H9 (cell line): ENCODE data around the gene IGSF22. TPM values are rescaled to one million over a fixed set of nuclear protein-coding genes. Genes with fewer than 3 reads are reported as not detected.

ENCODE experiments used
- DNase-seq: peaks from one replicate; pipeline ENCODE4 v3.0.0-alpha.2; 2017
- H2AFZ ChIP-seq: one replicate; pipeline ENCODE4 v1.6.1; 2013; ENCODE audit warnings: mild to moderate bottlenecking, low read length, control low read depth, moderate library complexity
- H2AK5ac ChIP-seq: 2 replicates; pipeline ENCODE4 v1.6.1; 2013; ENCODE audit warnings: low read length, control low read depth, mixed read lengths; ENCODE audit not compliant: insufficient read length
- H2BK120ac ChIP-seq: one replicate; pipeline ENCODE4 v1.6.1; 2013; ENCODE audit warnings: low read depth, mild to moderate bottlenecking, low read length, control low read depth, inconsistent platforms; ENCODE audit not compliant: poor library complexity, severe bottlenecking
- H2BK12ac ChIP-seq: 2 replicates; pipeline ENCODE4 v1.6.1; 2013; ENCODE audit warnings: low read length, control low read depth, mixed read lengths, low read depth; ENCODE audit not compliant: insufficient read length
- H2BK15ac ChIP-seq: 2 replicates; pipeline ENCODE4 v1.6.1; 2013; ENCODE audit warnings: low read depth, low read length, control low read depth
- H2BK20ac ChIP-seq: one replicate; pipeline ENCODE4 v1.6.1; 2013; ENCODE audit warnings: low read depth, mild to moderate bottlenecking, low read length, control low read depth, inconsistent platforms; ENCODE audit not compliant: poor library complexity, severe bottlenecking
- H2BK5ac ChIP-seq: 2 replicates; pipeline ENCODE4 v1.6.1; 2013; ENCODE audit warnings: low read length, control low read depth, mixed read lengths; ENCODE audit not compliant: insufficient read length
- H3K14ac ChIP-seq: 2 replicates; pipeline ENCODE4 v1.6.1; 2013; ENCODE audit warnings: low read length, control low read depth; ENCODE audit not compliant: insufficient read depth
- H3K18ac ChIP-seq: 2 replicates; pipeline ENCODE4 v1.6.1; 2013; ENCODE audit warnings: low read depth, mild to moderate bottlenecking, mixed read lengths, low read length, control low read depth; ENCODE audit not compliant: insufficient read length
- H3K23ac ChIP-seq: 2 replicates; pipeline ENCODE4 v1.6.1; 2013; ENCODE audit warnings: low read length, control low read depth, mixed read lengths, low read depth; ENCODE audit not compliant: insufficient read length
- H3K23me2 ChIP-seq: 2 replicates; pipeline ENCODE4 v1.6.1; 2013; ENCODE audit warnings: low read depth, mild to moderate bottlenecking, mixed read lengths, low read length, control low read depth; ENCODE audit not compliant: insufficient read length, poor library complexity, severe bottlenecking
- H3K27ac ChIP-seq: 2 replicates; pipeline ENCODE4 v1.5.1; 2013; ENCODE audit warnings: low read length, control low read depth, mixed read lengths, low read depth; ENCODE audit not compliant: insufficient read length
- H3K27me3 ChIP-seq: 2 replicates; pipeline ENCODE4 v1.6.1; 2013; ENCODE audit warnings: low read length, control low read depth, inconsistent platforms; ENCODE audit not compliant: insufficient read depth
- H3K4ac ChIP-seq: 2 replicates; pipeline ENCODE4 v1.6.1; 2013; ENCODE audit warnings: low read depth, mild to moderate bottlenecking, control low read depth, inconsistent platforms, low read length, moderate library complexity
- H3K4me1 ChIP-seq: 2 replicates; pipeline ENCODE4 v1.6.1; 2013; ENCODE audit warnings: low read length, control low read depth, inconsistent platforms; ENCODE audit not compliant: insufficient read depth
- H3K4me2 ChIP-seq: 2 replicates; pipeline ENCODE4 v1.6.1; 2013; ENCODE audit warnings: low read length, control low read depth, mixed read lengths; ENCODE audit not compliant: insufficient read length, insufficient read depth
- H3K56ac ChIP-seq: 2 replicates; pipeline ENCODE4 v1.6.1; 2013; ENCODE audit warnings: low read depth, mild to moderate bottlenecking, mixed read lengths, low read length, control low read depth; ENCODE audit not compliant: insufficient read length
- H3K79me1 ChIP-seq: 2 replicates; pipeline ENCODE4 v1.6.1; 2013; ENCODE audit warnings: low read depth, mild to moderate bottlenecking, moderate library complexity, low read length, control low read depth, inconsistent platforms; ENCODE audit not compliant: insufficient read depth, poor library complexity, severe bottlenecking
- H3K79me2 ChIP-seq: 2 replicates; pipeline ENCODE4 v1.6.1; 2013; ENCODE audit warnings: low read length, control low read depth, inconsistent platforms; ENCODE audit not compliant: insufficient read depth
- H3K9ac ChIP-seq: 2 replicates; pipeline ENCODE4 v1.6.1; 2013; ENCODE audit warnings: low read length, control low read depth, mixed read lengths; ENCODE audit not compliant: insufficient read length; ENCODE audit errors: extremely low read depth
- H3K9me3 ChIP-seq: one replicate; pipeline ENCODE4 v1.6.1; 2013; ENCODE audit warnings: low read depth, low read length, inconsistent platforms; ENCODE audit not compliant: control insufficient read depth
- H3T11ph ChIP-seq: one replicate; pipeline ENCODE4 v1.6.1; 2013; ENCODE audit warnings: mild to moderate bottlenecking, low read length, control low read depth, inconsistent platforms
- H4K20me1 ChIP-seq: one replicate; pipeline ENCODE4 v1.6.1; 2013; ENCODE audit not compliant: control insufficient read depth, insufficient read length, insufficient read depth
- H4K5ac ChIP-seq: 2 replicates; pipeline ENCODE4 v1.6.1; 2013; ENCODE audit warnings: low read depth, mild to moderate bottlenecking, mixed read lengths, low read length, control low read depth; ENCODE audit not compliant: insufficient read length
- H4K8ac ChIP-seq: replicated peaks from 2 replicates; pipeline ENCODE4 v1.6.1; 2013; ENCODE audit warnings: low read length, control low read depth, mixed read lengths, low read depth; ENCODE audit not compliant: insufficient read length
- H4K91ac ChIP-seq: 2 replicates; pipeline ENCODE4 v1.6.1; 2013; ENCODE audit warnings: low read depth, mild to moderate bottlenecking, moderate library complexity, mixed read lengths, low read length, control low read depth; ENCODE audit not compliant: insufficient read length
- H3K27ac Mint-ChIP-seq, 3 experiments: 2 replicates in 2 of 3; 3 replicates in 1 of 3; pipeline ENCODE4 v1.8.0; 2020 to 2021; ENCODE audit warnings: mixed read lengths in 3 of 3, mild to moderate bottlenecking in 1 of 3, moderate library complexity in 1 of 3
- H3K27me3 Mint-ChIP-seq: 2 replicates; pipeline ENCODE4 v1.8.0; 2021; ENCODE audit warnings: low read depth, mild to moderate bottlenecking, moderate library complexity, mixed read lengths
- H3K36me3 Mint-ChIP-seq, 3 experiments: 2 replicates in 2 of 3; 3 replicates in 1 of 3; pipeline ENCODE4 v1.8.0; 2020 to 2021; ENCODE audit warnings: low read depth in 3 of 3, mixed read lengths in 3 of 3; ENCODE audit not compliant: insufficient read depth in 1 of 3
- H3K4me1 Mint-ChIP-seq, 2 experiments: 2 replicates each; pipeline ENCODE4 v1.8.0; 2020; ENCODE audit warnings: mixed read lengths in 2 of 2
- H3K4me3 Mint-ChIP-seq, 2 experiments: 2 replicates in 1 of 2; 3 replicates in 1 of 2; pipeline ENCODE4 v1.8.0; 2020 to 2021; ENCODE audit warnings: mild to moderate bottlenecking in 2 of 2, mixed read lengths in 2 of 2, moderate library complexity in 1 of 2
- H3K9me3 Mint-ChIP-seq, 2 experiments: 2 replicates in 1 of 2; 3 replicates in 1 of 2; pipeline ENCODE4 v1.8.0; 2020; ENCODE audit warnings: mild to moderate bottlenecking in 2 of 2, mixed read lengths in 2 of 2, moderate library complexity in 1 of 2
- WGBS: extraction: QIAGEN DNeasy Blood & Tissue Kit; methylation state at CpG from one replicate; pipeline ENCODE4 v1.1.7; 2013; ENCODE audit warnings: missing lambda C conversion rate, low lambda C conversion rate, mixed read lengths; ENCODE audit not compliant: insufficient read length; ENCODE audit errors: extremely low coverage; 5-methylcytosine and 5-hydroxymethylcytosine counted together
- total RNA-seq: library from RNA; stranded (reverse); gene quantifications from 2 replicates; pipeline ENCODE4 v1.2.1, GENCODE V29; 2021
- TF ChIP-seq, protein P1 (sequence below): fragments of 200-600 bp; sonication (generic); conservative IDR thresholded peaks from 3 replicates; pipeline ENCODE4 v1.8.0; 2021; ENCODE audit warnings: antibody characterized with exemption, mild to moderate bottlenecking

The IGSF22 gene
- total RNA-seq, 1 experiment from 2014 or later, result 0.35 TPM

DNA sequence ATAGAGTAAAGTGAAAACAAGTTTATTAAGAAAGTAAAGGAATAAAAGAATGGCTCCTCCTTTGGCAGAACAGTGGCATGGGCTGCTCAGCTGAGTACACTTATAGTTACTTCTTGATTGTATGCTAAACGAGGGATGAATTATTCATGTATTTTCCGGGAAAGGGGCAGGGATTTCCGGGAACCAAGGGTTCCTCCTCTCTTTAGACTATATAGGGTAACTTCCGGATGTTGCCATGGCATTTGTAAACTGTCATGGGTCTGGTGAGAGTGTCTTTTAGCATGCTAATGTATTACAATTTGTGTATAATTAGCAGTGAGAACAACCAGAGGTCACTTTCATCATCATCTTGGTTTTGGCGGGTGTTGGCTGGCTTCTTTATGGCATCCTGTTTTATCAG lies 68.3 kb downstream of the IGSF22 start:
- Histone ChIP-seq H2BK20ac (no peak overlapping the region), H3K4ac (no peak overlapping the region), H3K56ac (no peak overlapping the region), H2BK12ac (no peak overlapping the region), H2BK15ac (no peak overlapping the region), H2BK5ac (no peak overlapping the region), H3K27ac (no peak overlapping the region), H3K14ac (no peak overlapping the region), H4K8ac (no peak overlapping the region), H3K79me1 (no peaks in the 10 kb centered on the region), H2AK5ac (no peak overlapping the region), H3T11ph (no peak overlapping the region), H3K27me3 (no peaks in the 10 kb centered on the region), H2BK120ac (no peak overlapping the region), H3K9me3 (no peaks in the 10 kb centered on the region), H3K23me2 (no peaks in the 10 kb centered on the region), H4K91ac (no peak overlapping the region), H4K20me1 (no peaks in the 10 kb centered on the region), H4K5ac (no peak overlapping the region), H3K4me2 (no peak overlapping the region), H2AFZ (no peak overlapping the region), H3K4me1 (no peaks in the 10 kb centered on the region), H3K79me2 (no peaks in the 10 kb centered on the region), H3K9ac (no peak overlapping the region), H3K18ac (no peak overlapping the region), H3K23ac (no peak overlapping the region)
- no peak overlapping the region for H3K27ac Mint-ChIP-seq
- no peak overlapping the region for H3K4me3 Mint-ChIP-seq
- H3K9me3 Mint-ChIP-seq, result peaks cover 14 to 26% of the 10 kb centered on the region in 2 experiments
- peaks cover 27% of the 10 kb centered on the region for H3K27me3 Mint-ChIP-seq
- H3K4me1 Mint-ChIP-seq, result no peaks in the 10 kb centered on the region
- no peak for DNase-seq
- WGBS, result no CpG with 5 or more reads among the region's 5 CpGs
- TF ChIP-seq, protein P1, sequence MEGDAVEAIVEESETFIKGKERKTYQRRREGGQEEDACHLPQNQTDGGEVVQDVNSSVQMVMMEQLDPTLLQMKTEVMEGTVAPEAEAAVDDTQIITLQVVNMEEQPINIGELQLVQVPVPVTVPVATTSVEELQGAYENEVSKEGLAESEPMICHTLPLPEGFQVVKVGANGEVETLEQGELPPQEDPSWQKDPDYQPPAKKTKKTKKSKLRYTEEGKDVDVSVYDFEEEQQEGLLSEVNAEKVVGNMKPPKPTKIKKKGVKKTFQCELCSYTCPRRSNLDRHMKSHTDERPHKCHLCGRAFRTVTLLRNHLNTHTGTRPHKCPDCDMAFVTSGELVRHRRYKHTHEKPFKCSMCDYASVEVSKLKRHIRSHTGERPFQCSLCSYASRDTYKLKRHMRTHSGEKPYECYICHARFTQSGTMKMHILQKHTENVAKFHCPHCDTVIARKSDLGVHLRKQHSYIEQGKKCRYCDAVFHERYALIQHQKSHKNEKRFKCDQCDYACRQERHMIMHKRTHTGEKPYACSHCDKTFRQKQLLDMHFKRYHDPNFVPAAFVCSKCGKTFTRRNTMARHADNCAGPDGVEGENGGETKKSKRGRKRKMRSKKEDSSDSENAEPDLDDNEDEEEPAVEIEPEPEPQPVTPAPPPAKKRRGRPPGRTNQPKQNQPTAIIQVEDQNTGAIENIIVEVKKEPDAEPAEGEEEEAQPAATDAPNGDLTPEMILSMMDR, result no peak
- peaks cover 0 to 5% (median 0%) of the 10 kb centered on the region in 3 experiments; a peak in 4 of 7 replicates for H3K36me3 Mint-ChIP-seq

Other genes starting within 250 kb of the IGSF22 start
- 48.1 and 50.3 TPM in 2 replicates for gene TSG101, start 199.2 kb downstream of the IGSF22 start, total RNA-seq
- gene UEVLD, start 137.5 kb downstream of the IGSF22 start, total RNA-seq, result 7.8 and 7.9 TPM in 2 replicates
- 2.8 and 3.7 TPM in 2 replicates for gene MISFA, start 126.4 kb downstream of the IGSF22 start, total RNA-seq
- gene SPTY2D1, start 91.8 kb downstream of the IGSF22 start, total RNA-seq, result 15.9 and 16.8 TPM in 2 replicates
- gene TMEM86A, start 27.4 kb downstream of the IGSF22 start, total RNA-seq, result 2.3 and 3.0 TPM in 2 replicates
- 1.4 and 1.9 TPM in 2 replicates for gene PTPN5, start 65.6 kb upstream of the IGSF22 start, total RNA-seq
- not detected in 2 replicates for gene MRGPRX1, start 213.2 kb upstream of the IGSF22 start, total RNA-seq